H1 (cell line): ENCODE measurements around the gene NRN1L. TPM values are rescaled to one million over a fixed set of nuclear protein-coding genes. Genes with fewer than 3 reads are reported as not detected.

Experiments
- KDM1A ChIP-seq: fragments of 200-600, 300-600 bp; sonication (generic); IDR thresholded peaks from 2 replicates; pipeline ENCODE4 v1.7.1; 2016; ENCODE audit warnings: mild to moderate bottlenecking, low read length, borderline replicate concordance
- polyA plus RNA-seq, 7 experiments: library from polyadenylated mRNA; depleted of rRNA in 3 of 7; stranded (reverse) in 5 of 7; unstranded in 2 of 7; fragments of >200 nt in 5 of 7; fragments of 200-250 nt in 2 of 7; gene quantifications; 1 replicate in 5 of 7; 2 replicates in 1 of 7; 4 replicates in 1 of 7; pipeline versions ENCODE4 v1.2.1 to v1.2.3, GENCODE V29; 2011 to 2013; ENCODE audit warnings: missing spikeins in 2 of 7, mixed read lengths in 2 of 7
- total RNA-seq: library from RNA; stranded (reverse); fragmentation: NEBNext Ultra II Directional; extraction: Animal tissue kit (Norgen Biotek cat#: 25700); gene quantifications from 2 replicates; pipeline ENCODE4 v1.2.1, GENCODE V29; 2021

Gene NRN1L
- total and polyA plus RNA-seq, 2 of the 8 experiments (the other 6 are each of a cell fraction or from before 2014, with no cell fraction given), result 4.1 to 35.2 TPM

GRCh38 chr16:67922740-67923139, 38.1 kb downstream of the NRN1L start (continued):
- TF ChIP-seq KDM1A, result no peak
